HG02678 (cell line): ENCODE results near the gene OR11G2.
"Not testable (repeated sequence)": the region's sequence is repeated elsewhere in the genome, so short reads cannot be mapped to it uniquely, and the experiment has no call there.

ENCODE experiments used
- ATAC-seq: cut with Tn5 transposase; IDR thresholded peaks from one replicate; pipeline ENCODE4 v1.9.1; 2021; ENCODE audit warnings: mild to moderate bottlenecking, moderate library complexity; ENCODE audit not compliant: unreplicated experiment

OR11G2 gene, protein sequence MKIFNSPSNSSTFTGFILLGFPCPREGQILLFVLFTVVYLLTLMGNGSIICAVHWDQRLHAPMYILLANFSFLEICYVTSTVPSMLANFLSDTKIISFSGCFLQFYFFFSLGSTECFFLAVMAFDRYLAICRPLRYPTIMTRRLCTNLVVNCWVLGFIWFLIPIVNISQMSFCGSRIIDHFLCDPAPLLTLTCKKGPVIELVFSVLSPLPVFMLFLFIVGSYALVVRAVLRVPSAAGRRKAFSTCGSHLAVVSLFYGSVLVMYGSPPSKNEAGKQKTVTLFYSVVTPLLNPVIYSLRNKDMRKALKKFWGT

DNA sequence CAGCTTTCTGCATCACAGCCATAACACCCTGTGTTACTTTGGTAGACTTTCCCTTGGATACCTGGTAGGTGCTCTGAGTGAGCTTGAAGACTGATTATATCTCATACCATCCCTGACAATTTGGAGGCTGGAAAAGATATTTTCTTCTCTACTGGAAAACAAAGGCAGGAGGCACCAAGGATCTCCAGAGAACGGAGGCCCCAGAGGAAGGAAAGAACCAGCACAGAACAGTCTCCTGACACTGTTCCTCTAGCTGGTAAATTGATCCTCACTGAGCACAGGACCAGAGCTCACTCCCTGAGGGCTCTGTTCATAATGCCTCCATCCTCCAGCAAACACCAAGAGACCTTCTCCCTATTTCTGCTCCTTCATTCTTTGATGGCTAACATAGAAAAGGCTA, at the start of gene OR11G2:
Gene OR11G2 (plus strand): TSS at position 301 of the 400 bp plus-strand sequence. CDS start 6,542 bp downstream, outside the sequence.
- ATAC-seq, result no peak

DNA sequence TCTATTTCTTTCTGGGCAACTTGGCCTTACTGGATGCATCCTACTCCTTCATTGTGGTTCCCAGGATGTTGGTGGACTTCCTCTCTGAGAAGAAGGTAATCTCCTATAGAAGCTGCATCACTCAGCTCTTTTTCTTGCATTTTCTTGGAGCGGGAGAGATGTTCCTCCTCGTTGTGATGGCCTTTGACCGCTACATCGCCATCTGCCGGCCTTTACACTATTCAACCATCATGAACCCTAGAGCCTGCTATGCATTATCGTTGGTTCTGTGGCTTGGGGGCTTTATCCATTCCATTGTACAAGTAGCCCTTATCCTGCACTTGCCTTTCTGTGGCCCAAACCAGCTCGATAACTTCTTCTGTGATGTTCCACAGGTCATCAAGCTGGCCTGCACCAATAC, 46.8 kb upstream of the OR11G2 start:
- no peak for ATAC-seq

DNA sequence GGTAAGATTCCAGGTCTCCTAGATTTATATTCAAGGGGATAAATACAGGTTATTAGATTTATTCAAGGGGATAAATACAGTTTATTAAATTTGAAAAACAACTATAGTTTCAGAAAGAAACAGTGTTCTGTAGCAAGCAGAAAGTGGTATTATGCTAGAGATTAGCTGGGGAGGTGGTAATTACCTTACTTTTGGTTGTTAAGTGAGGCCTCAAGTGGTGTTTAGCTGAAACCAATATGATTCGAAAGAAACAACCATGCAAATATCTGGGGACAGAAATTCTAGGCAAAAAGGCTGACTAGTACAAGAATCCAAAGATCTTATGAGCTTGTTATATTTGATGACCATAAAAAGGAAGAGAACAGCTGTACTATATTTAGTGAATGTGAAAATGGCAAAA, 45.9 kb upstream of the OR11G2 start:
- no peak for ATAC-seq

DNA sequence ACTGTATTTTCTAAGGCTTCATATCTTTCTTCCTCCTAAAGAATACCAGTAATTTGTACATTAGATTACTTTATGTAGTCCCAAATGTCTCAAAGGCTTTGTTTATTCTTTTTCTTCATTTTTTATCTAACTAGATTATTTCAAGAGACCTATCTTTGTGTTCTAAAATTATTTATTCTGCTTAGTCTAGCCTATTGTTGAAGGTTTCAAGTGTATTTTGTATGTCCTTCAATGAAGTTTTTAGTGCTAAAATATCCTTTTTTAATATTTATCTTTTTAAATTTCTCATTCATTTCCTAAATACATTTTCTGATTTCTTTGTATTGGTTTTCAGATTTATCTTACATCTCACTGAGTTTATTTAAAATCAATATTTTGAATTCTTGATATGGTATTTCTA, 26.2 kb upstream of the OR11G2 start:
- ATAC-seq, result no peak

DNA sequence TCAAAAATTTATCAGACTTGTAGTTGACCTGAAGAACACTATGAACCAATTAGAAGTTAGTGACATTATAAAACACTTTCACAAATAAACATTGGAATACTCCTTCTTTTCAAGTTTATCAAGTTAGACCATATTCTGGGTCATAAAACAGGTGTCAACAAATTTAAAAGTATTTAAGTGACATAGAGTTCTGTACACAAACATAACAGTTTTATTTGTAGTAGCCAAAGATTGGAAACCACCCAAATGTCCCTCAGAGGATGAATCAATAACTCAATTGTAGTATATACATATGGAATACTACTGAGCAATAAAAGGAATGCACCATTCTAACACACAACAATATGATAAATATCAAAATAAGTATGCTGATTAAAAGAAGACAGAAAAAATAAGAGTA, 23.6 kb upstream of the OR11G2 start:
- ATAC-seq, result no peak

DNA sequence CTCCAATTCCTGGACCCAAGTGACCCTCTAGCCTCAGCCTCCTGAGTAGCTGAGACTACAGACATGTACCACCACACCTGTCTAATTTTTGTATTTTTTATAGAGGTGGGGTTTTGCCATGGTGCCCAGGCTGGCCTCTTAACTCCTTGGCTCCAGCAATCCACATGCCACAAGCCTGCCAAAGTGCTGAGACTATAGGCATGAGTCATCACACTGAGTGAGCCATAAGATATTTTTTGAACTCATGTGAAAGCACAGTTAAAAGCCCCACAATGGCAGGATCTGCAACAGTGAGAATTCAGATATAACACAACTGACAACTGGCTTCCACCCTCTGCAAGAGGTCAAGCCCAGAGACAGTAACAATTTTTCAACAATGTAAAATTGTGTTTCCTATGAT, 20.8 kb upstream of the OR11G2 start:
- ATAC-seq, result not testable (repeated sequence)

DNA sequence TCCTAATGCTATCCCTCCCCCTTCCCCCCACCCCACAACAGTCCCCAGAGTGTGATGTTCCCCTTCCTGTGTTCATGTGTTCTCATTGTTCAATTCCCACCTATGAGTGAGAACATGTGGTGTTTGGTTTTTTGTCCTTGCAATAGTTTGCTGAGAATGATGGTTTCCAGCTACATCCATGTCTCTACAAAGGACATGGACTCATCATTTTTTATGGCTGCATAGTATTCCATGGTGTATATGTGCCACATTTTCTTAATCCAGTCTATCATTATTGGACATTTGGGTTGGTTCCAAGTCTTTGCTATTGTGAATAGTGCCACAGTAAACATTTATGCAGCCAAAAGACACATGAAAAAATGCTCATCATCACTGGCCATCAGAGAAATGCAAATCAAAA, 16.5 kb upstream of the OR11G2 start:
- ATAC-seq, result not testable (repeated sequence)

DNA sequence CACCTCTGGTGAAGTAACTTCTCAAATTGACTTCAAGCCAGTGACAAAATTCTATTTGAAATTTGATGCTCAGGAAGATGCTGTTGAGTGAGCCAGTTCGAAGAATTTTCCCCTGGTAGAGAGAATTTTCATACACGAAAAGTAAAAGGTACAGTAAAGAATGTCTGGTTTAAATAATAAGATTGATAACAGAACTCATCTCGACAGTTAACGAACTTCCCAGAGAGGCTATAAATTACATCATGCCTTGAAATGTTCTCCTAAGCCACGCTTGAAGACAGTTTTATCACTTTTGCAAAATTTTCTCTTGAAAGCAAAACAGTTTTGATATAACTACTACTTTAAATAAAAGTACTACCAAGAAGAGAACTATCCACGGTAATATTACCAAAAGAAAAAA, 14.4 kb upstream of the OR11G2 start:
- no peak for ATAC-seq

DNA sequence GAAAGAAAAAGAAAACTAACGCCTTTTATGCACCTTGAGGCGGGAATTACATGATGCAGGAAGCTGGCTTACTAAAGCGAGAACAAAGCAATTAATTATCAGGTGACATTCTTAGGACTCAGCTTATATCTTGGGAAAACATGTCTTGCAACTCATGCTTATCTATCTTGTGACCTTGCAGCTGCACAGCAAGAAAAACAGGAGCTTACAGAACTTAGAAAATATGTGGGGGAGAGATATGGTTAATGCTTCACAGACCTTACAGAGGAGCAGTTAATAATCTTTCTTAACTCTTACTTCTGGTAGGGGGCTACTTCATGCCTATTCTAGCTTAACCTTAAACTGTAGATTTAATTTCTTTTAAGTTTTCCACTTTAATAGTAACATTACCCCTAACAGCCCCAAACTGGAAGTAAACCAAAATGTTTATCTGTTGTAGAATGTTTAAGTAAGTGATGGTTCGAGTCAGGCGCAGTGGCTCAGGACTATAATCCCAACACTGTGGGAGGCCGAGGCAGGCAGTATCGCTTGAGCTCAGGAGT, 13.2 kb upstream of the OR11G2 start:
- no peak for ATAC-seq

DNA sequence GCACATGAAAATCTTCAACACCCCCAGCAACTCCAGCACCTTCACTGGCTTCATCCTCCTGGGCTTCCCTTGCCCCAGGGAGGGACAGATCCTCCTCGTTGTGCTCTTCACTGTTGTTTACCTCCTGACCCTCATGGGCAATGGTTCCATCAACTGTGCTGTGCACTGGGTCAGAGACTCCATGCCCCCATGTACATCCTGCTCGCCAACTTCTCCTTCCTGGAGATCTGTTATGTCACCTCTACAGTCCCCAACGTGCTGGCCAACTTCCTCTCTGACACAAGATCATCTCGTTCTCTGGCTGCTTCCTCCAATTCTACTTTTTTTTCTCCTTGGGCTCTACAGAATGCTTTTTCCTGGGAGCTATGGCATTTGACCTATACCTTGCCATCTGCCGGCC, 11.5 kb upstream of the OR11G2 start:
- ATAC-seq, result no peak

DNA sequence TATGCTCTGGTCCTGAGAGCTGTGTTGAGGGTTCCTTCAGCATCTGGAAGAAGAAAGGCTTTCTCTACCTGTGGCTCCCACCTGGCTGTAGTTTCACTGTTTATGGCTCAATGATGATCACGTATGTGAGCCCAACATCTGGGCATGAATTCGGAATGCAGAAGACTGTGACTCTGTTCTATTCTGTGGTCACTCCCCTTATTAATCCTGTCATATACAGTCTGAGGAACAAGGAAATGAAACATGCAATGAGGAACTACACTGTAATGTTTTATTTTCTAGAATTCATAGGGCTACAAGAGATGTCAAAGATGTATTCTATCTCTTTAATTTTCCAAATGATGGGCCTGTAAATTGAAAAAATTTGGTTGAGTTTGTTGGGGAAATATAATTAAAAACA, 10.8 kb upstream of the OR11G2 start:
- no peak for ATAC-seq

DNA sequence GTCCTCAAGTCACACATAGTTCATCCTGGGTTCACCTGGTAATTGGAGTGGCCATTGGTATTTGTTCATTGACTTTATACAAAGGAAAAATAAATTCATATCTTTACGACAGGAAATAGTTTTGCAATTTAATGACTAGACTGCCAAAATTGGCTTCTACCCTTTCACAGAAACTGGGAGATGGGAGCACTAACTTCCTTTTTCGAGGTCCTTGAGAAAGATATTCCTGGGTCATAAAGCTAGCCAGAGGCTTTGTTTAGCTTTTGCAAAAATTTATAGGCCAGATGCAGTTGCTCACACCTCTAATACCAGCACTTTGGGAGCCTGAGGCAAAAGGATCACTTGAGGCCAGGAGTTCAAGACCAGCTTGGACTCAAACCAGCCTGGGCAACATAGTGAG, 10.2 kb upstream of the OR11G2 start:
- ATAC-seq, result no peak

DNA sequence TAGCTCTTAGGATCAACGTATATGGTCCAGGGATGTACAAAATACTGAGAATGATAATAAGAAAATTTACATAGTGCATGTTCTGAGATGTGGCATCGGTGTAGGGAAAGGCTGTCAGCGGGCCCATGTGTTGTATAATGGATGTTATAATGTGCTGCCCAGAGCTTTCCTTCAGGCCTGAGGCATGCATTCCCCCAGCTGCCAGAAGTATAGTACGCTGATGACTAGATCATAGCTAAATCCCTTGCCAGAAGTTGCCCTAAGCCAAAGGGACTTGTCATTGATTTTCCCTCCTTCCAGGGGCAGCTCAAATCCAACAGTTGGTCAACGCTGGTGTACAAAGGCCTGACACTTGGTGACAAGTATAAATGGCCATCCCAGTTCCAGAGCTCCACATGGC, 6.5 kb upstream of the OR11G2 start:
- no peak for ATAC-seq

DNA sequence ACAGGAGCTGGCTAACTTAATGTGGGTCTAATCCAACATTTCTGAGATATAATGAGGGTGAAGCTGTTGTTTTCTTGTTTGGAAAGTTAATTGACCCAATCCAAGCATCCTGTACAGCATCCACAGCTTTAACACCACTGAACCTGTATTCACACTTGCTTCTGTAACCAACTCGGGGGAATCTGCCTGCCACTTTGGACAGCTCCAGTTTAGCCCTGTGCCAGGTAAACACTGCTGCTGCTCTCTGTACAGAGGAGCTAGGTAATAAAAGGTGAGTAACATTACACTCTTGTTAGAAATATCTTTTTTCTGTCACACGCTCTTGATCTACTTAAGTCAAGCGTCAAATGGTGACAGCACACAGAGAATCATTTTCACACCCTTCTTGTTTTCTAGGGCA, 700 bp downstream of the OR11G2 start:
- no peak for ATAC-seq

DNA sequence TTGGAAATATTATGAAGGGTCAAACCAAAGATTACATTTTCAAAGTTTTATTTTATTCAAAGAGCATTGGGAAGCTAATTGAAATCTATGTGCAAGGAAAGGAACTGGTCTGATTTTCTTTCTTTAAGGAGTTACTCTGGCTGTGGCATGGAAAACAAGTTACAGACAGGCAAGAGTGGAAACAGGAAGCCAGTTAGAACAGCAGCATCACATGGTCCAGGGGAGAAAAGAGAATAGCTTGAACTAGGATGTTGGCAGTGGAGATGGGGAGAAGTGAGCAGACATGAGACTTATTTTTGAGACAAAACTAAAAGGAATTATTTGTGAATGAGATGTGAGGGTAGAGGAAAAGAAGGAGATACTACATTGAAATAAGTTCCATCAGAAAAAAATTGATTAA, 3.4 kb downstream of the OR11G2 start:
- no peak for ATAC-seq

DNA sequence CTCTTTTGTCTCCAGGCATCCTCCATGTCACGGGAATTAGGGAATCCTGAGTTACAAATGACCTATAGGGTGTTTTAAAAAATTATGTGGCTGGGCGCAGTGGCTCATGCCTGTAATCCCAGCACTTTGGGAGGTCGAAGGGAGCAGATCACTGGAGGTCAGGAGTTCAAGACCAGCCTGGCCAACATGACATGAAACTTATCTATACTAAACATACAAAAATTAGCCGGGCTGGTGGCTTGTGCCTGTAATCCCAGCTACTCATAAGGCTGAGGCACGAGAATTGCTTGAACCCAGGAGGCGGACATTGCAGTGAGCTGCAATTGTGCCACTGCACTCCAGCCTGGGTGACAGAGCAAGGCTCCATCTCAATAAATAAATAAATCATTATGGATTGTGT, 4.5 kb downstream of the OR11G2 start:
- ATAC-seq, result not testable (repeated sequence)

DNA sequence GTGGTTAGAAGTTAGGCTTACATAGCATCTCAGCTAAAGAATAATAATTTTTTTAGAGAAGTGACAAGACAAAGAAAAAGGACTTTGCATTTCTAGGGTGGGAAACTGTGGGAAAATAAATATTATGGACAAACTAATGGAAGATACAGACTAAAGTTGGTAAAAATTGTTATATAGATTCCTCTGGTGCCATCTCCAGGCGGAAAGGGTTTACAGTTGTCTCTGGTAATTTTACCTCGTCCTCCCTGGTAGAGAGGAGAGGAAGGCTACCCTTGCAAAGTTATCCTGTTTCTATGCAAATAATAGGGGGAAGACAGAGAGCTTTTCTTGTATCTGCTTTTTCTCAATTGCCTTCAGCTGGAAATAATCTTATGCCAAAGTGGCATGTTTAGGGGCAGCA, 5.2 kb downstream of the OR11G2 start:
- ATAC-seq, result no peak

DNA sequence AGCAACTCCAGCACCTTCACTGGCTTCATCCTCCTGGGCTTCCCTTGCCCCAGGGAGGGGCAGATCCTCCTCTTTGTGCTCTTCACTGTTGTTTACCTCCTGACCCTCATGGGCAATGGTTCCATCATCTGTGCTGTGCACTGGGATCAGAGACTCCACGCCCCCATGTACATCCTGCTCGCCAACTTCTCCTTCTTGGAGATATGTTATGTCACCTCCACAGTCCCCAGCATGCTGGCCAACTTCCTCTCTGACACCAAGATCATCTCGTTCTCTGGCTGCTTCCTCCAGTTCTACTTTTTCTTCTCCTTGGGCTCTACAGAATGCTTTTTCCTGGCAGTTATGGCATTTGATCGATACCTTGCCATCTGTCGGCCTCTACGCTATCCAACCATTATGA, 6.8 kb downstream of the OR11G2 start:
- no peak for ATAC-seq

DNA sequence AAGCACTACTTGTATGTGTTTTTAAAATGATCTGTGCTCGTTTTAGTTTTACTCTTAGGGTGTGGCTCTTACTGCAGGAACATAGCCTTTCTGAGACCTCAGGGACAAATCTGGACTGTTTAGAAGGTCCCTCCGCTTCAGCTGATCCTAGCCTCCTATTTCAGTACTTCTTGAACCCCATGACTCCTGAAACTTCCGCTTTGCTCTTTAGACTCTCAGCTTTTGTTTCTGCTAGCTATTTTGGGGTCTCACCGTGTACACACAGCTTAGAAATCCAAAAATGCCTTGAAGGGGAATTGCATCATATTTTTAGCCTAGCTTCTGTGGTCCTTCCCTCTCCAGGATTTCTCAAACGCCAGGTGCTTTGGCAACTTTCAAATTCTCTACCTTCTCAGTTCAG, 8.3 kb downstream of the OR11G2 start:
- ATAC-seq, result no peak

DNA sequence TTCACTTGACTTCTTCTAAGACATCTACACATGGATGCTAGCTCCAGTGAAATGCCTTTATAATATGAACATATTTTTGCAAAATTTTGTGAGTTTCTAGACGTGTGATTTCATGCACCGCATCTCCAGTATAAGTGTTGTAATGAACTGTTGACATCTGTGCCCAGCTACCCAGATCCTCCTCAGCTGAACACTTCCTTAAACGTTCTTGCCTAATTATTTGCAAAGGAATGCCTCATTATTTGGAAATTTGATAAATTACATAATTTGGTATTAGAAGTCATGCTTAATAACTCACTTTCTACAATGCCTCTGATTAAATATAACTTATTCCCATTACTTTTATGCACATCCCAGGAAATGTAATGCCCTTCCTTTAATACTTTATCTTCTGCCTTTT, 14.0 kb downstream of the OR11G2 start:
- ATAC-seq, result no peak

DNA sequence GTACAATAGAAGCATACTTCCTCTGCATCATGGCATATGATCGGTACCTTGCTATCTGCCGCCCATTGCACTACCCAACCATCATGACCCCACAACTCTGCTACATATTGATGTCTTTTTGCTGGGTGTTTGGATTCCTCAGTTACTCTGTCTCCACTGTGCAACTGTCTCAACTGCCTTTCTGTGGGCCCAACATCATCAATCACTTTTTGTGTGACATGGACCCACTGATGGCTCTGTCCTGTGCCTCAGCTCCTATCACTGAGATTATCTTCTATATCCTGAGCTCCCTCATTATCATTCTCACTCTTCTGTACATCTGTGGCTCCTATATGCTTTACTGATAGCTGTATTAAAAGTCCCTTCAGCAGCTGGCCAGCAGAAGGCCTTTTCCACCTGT, 18.9 kb downstream of the OR11G2 start:
- ATAC-seq, result no peak

DNA sequence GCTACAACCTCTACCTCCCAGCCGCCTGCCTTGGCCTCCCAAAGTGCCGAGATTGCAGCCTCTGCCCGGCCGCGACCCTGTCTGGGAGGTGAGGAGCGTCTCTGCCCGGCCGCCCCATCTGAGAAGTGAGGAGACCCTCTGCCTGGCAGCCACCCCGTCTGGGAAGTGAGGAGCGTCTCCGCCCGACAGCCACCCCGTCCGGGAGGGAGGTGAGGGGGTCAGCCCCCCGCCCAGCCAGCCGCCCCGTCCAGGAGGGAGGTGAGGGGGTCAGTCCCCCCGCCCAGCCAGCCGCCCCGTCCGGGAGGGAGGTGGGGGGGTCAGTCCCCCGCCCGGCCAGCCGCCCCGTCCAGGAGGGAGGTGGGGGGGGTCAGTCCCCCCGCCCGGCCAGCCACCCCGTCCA, 21.7 kb downstream of the OR11G2 start:
- ATAC-seq, result not testable (repeated sequence)

DNA sequence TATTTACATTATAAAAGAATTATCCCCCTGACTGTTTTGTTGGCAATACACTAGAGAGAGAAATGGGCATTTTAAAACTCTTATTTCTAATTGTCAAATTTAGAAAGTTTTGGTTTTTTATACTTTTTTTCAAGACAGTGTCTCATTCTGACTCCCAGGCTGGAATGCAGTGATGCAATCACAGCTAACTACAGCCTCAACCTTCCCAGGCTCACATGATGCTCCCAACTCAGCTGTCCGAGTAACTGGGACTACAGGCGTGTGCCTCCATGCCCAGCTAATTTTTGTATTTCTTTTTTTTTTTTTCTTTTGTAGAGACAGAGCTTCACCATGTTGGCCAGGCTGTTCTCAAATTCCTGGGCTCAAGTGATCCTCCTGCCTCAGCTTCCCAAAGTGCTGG, 24.5 kb downstream of the OR11G2 start:
- ATAC-seq, result no peak
